GM12878 (cell line): ENCODE measurements around the gene BCAR3. TPM values are rescaled to one million over a fixed set of nuclear protein-coding genes. Genes with fewer than 3 reads are reported as not detected.

Experiments
- ATAC-seq: fragments of 200-7000 bp; cut with Tn5 transposase; 3 replicates; pipeline ENCODE4 v1.9.1; 2020; ENCODE audit warnings: mild to moderate bottlenecking, moderate library complexity
- BruUV-seq: library from RNA; stranded (reverse); fragments of 400-500 nt; replicated peaks from 2 replicates; lab custom pipeline; 2021; lab: Mats Ljungman, UMichigan
- CTCF ChIA-PET: fragments of 300-600 bp; sonication (Branson Sonifier 250); formaldehyde crosslinking; extraction: SDS; loops from one replicate; lab custom pipeline; 2021; ENCODE audit warnings: inconsistent platforms; lab: Yijun Ruan, JAX
- POLR2A ChIA-PET: fragments of 350-600 bp; formaldehyde crosslinking; extraction: SDS; loops from one replicate; lab custom pipeline; 2021; ENCODE audit warnings: inconsistent platforms; lab: Charles Lee
- RAD21 ChIA-PET: fragments of 300-600 bp; sonication (Branson Sonifier 250); formaldehyde crosslinking; loops from one replicate; lab custom pipeline; 2023; ENCODE audit warnings: antibody characterized with exemption; ENCODE audit not compliant: unreplicated experiment; lab: Charles Lee
- SMC1A ChIA-PET: fragments of 300-600 bp; sonication (Branson Sonifier 250); formaldehyde crosslinking; loops from one replicate; lab custom pipeline; 2023; ENCODE audit not compliant: unreplicated experiment, uncharacterized antibody; lab: Charles Lee
- DNase-seq: peaks from one replicate; pipeline ENCODE4 v3.0.0-alpha.2; 2011; ENCODE audit warnings: low read depth, low spot score
- FAIRE-seq: peaks from 3 replicates; lab custom pipeline; 2011; peaks lifted over from hg19 to GRCh38; lab: Jason Lieb, UNC
- H2AFZ ChIP-seq: 2 replicates; pipeline ENCODE4 v1.6.0; 2011; ENCODE audit warnings: low read depth, low read length, control low read depth; ENCODE audit not compliant: control insufficient read depth
- H3K27ac ChIP-seq: 2 replicates; pipeline ENCODE4 v1.5.1; 2011; ENCODE audit warnings: control low read depth; ENCODE audit not compliant: control insufficient read depth, insufficient read depth
- H3K27me3 ChIP-seq, 2 experiments: replicated peaks in 1 of 2; 2 replicates each; pipeline versions ENCODE4 v1.6.0 to v1.6.1; 2011; ENCODE audit warnings: low read length in 1 of 2; ENCODE audit not compliant: control insufficient read depth in 2 of 2, insufficient read depth in 2 of 2
- H3K36me3 ChIP-seq, 2 experiments: 2 replicates each; pipeline ENCODE4 v1.5.1; 2011; ENCODE audit warnings: low read length in 1 of 2; ENCODE audit not compliant: control insufficient read depth in 2 of 2, insufficient read depth in 2 of 2
- H3K4me1 ChIP-seq: 2 replicates; pipeline ENCODE4 v1.6.1; 2011; ENCODE audit warnings: mild to moderate bottlenecking, low read length, moderate library complexity, mixed read lengths; ENCODE audit not compliant: control insufficient read depth, insufficient read depth
- H3K4me2 ChIP-seq: 2 replicates; pipeline ENCODE4 v1.6.0; 2011; ENCODE audit warnings: control low read depth; ENCODE audit not compliant: control insufficient read depth, insufficient read depth
- H3K4me3 ChIP-seq: fragments of 200-600 bp; sonication (generic); 2 replicates; pipeline ENCODE4 v1.5.1; 2016
- H3K79me2 ChIP-seq: 2 replicates; pipeline ENCODE4 v1.6.0; 2011; ENCODE audit warnings: low read length; ENCODE audit not compliant: control insufficient read depth, insufficient read depth
- H3K9ac ChIP-seq: 2 replicates; pipeline ENCODE4 v1.8.0; 2011; ENCODE audit warnings: low read length, control low read depth, mixed read lengths; ENCODE audit not compliant: control insufficient read depth, insufficient read depth
- H3K9me3 ChIP-seq: replicated peaks from 3 replicates; pipeline ENCODE4 v1.5.1; 2011; ENCODE audit warnings: mild to moderate bottlenecking, low read length; ENCODE audit not compliant: control insufficient read depth, insufficient read depth
- H4K20me1 ChIP-seq: 2 replicates; pipeline ENCODE4 v1.6.0; 2011; ENCODE audit not compliant: control insufficient read depth, insufficient read depth
- ASH2L ChIP-seq: fragments of 300-600, 200-600 bp; sonication (generic); IDR thresholded peaks from 2 replicates; pipeline ENCODE4 v1.6.1; 2017; ENCODE audit warnings: low read depth, mild to moderate bottlenecking, borderline replicate concordance
- BACH1 ChIP-seq: fragments of 450-650 bp; IDR thresholded peaks from 2 replicates; pipeline ENCODE4 v1.6.1; 2017; ENCODE audit warnings: mild to moderate bottlenecking, borderline replicate concordance
- CEBPB ChIP-seq, 2 experiments: fragments of 150-350 bp in 1 of 2; IDR thresholded peaks; 2 replicates each; pipeline ENCODE4 v1.6.1; 2012 to 2014; ENCODE audit warnings: low read depth in 2 of 2, low read length in 2 of 2, borderline replicate concordance in 1 of 2, inconsistent platforms in 1 of 2
- CREB1 ChIP-seq: IDR thresholded peaks from 2 replicates; pipeline ENCODE4 v1.6.1; 2012; ENCODE audit warnings: low read depth, mild to moderate bottlenecking, inconsistent platforms
- EED ChIP-seq: sonication (generic); IDR thresholded peaks from 2 replicates; pipeline ENCODE4 v1.6.1; 2016; ENCODE audit warnings: antibody characterized with exemption, low read depth
- MEF2B ChIP-seq: fragments of 450-650 bp; IDR thresholded peaks from 2 replicates; pipeline ENCODE4 v1.6.1; 2018; ENCODE audit warnings: mild to moderate bottlenecking, moderate library complexity; ENCODE audit not compliant: partially characterized antibody, poor library complexity, severe bottlenecking
- NFIC ChIP-seq: IDR thresholded peaks from 2 replicates; pipeline ENCODE4 v1.6.1; 2012; ENCODE audit warnings: low read depth, mild to moderate bottlenecking, inconsistent platforms, low read length, moderate library complexity
- NFXL1 ChIP-seq: fragments of 450-650 bp; IDR thresholded peaks from 2 replicates; pipeline ENCODE4 v1.6.1; 2017; ENCODE audit warnings: antibody characterized with exemption, mild to moderate bottlenecking, borderline replicate concordance
- RBBP5 ChIP-seq: fragments of 200-600 bp; sonication (generic); conservative IDR thresholded peaks from 2 replicates; pipeline ENCODE4 v1.6.1; 2016
- SMAD5 ChIP-seq: IDR thresholded peaks from 2 replicates; pipeline ENCODE4 v1.6.1; 2016; ENCODE audit warnings: antibody characterized with exemption, low read depth
- SMARCA5 ChIP-seq: fragments of 450-650 bp; IDR thresholded peaks from 2 replicates; pipeline ENCODE4 v1.6.1; 2017; ENCODE audit warnings: mild to moderate bottlenecking
- SPI1 ChIP-seq: IDR thresholded peaks from 2 replicates; pipeline ENCODE4 v1.6.1; 2011; ENCODE audit warnings: low read depth, mild to moderate bottlenecking, low read length, moderate library complexity, borderline replicate concordance; ENCODE audit not compliant: insufficient read depth
- SREBF1 ChIP-seq: IDR thresholded peaks from 2 replicates; pipeline ENCODE4 v1.6.1; 2012; ENCODE audit warnings: mild to moderate bottlenecking, low read length
- TAF1 ChIP-seq: IDR thresholded peaks from 2 replicates; pipeline ENCODE4 v1.6.1; 2011; ENCODE audit warnings: mild to moderate bottlenecking, low read depth, low read length, borderline replicate concordance
- ZBED1 ChIP-seq: IDR thresholded peaks from 2 replicates; pipeline ENCODE4 v1.6.1; 2016; ENCODE audit warnings: borderline replicate concordance
- WGBS: methylation state at CpG from one replicate; pipeline ENCODE4 v1.1.6; 2016; ENCODE audit warnings: low lambda C conversion rate; ENCODE audit not compliant: insufficient replicate concordance, insufficient coverage; ENCODE audit errors: missing lambda C conversion rate; 5-methylcytosine and 5-hydroxymethylcytosine counted together
- in situ Hi-C: fragments of 300-500 bp; cut with MboI; formaldehyde crosslinking; loops from 9 replicates; pipeline ENCODE4 v1.14.3; 2018; ENCODE audit warnings: mixed read lengths
- intact Hi-C: fragments of 100-400 bp; cut with micrococcal nuclease; formaldehyde crosslinking; loops from one replicate; pipeline ENCODE4 v1.14.2; 2022; ENCODE audit not compliant: unreplicated experiment
- polyA plus RNA-seq, 11 experiments: library from polyadenylated mRNA; depleted of rRNA in 4 of 11; unstranded in 6 of 11; stranded (reverse) in 5 of 11; fragments of >200 nt; fragmentation: Nextera tagmentation in 4 of 11; fragmentation: Illumina TruSeq in 1 of 11; extraction: Ambion mirVana in 4 of 11; extraction: Trizol in 1 of 11; gene quantifications; 1 replicate in 1 of 11; 2 replicates in 10 of 11; pipeline versions ENCODE4 v1.2.1 to v1.2.3, GENCODE V29; 2011 to 2016; ENCODE audit warnings: inconsistent platforms in 2 of 11, missing spikeins in 2 of 11, low read depth in 1 of 11
- total RNA-seq, 4 experiments: library from RNA; depleted of rRNA in 3 of 4; stranded (reverse); fragments of >200 nt in 3 of 4; fragmentation: Illumina TruSeq in 1 of 4; extraction: Trizol in 1 of 4; gene quantifications; 2 replicates each; pipeline versions ENCODE4 v1.2.1 to v1.2.3, GENCODE V29; 2013 to 2021
- TF ChIP-seq, protein P1 (sequence below): IDR thresholded peaks from 2 replicates; pipeline ENCODE4 v1.6.1; 2012; ENCODE audit warnings: low read depth, low read length, improper control_type of control experiment
- TF ChIP-seq, protein P2 (sequence below): IDR thresholded peaks from 2 replicates; pipeline ENCODE4 v1.6.1; 2011; ENCODE audit warnings: borderline replicate concordance, low read depth, mild to moderate bottlenecking, moderate library complexity, mixed read lengths, low read length; ENCODE audit not compliant: insufficient read depth; ENCODE audit errors: extremely low read length
- TF ChIP-seq, protein P3 (sequence below): fragments of 450-650 bp; IDR thresholded peaks from 2 replicates; pipeline ENCODE4 v1.6.1; 2016; ENCODE audit warnings: mild to moderate bottlenecking
- TF ChIP-seq, protein P4 (sequence below): fragments of 450-650 bp; formaldehyde crosslinking; IDR thresholded peaks from 2 replicates; pipeline ENCODE4 v1.5.0; 2022; ENCODE audit warnings: mild to moderate bottlenecking, missing genetic modification characterization

BCAR3 gene
- total and polyA plus RNA-seq, 10 of the 15 experiments (the other 5 are each of a cell fraction or from before 2014, with no cell fraction given): 1.3 to 6.6 (median 1.8) TPM

DNA sequence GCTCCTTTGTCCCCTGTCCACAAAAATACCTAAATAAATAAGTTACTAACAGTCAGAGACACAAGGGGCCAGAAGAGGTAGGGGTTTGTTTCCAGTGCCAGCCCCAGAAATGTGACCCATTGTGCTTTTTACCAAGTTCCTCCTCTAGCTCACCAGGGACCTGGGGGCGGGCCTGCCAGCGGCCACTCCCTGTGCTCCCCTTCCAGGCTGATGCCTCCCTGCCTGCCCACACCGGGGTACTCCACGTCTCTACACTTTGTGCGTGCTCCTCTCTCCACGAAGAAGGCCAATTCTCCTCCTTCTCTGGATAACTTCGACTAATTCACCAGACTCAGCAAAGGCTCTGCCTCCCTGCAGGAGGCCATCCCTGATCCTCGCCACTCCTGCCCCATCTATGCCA, 72.1 kb downstream of the BCAR3 start:
- ChIA-PET SMC1A (interaction anchor here (0.8 to 2.7 kb wide), 3 partner anchors 9 to 203 kb away, joined by 3 to 15 read pairs (median 3); no protein-coding TSS in a partner anchor), POLR2A (interaction anchor here (0.7 kb wide), 1 partner anchor 8 kb away, joined by 3 read pairs; no protein-coding TSS in a partner anchor), RAD21 (interaction anchor here (1.8 to 2.8 kb wide), 2 partner anchors 18 to 20 kb away, joined by 4 to 23 read pairs; no protein-coding TSS in a partner anchor), CTCF (interaction anchor here (0.8 to 1.0 kb wide), 2 partner anchors 9 to 19 kb away, joined by 4 to 5 read pairs; no protein-coding TSS in a partner anchor)
- BruUV-seq: no TSS peak
- 66% methylated on average over 8 of the region's 8 CpGs for WGBS
- Histone ChIP-seq H3K27me3 (no peaks in the 10 kb centered on the region; a peak in 3 of 4 replicates), H3K36me3 (no peaks in the 10 kb centered on the region), H3K4me1 (peaks cover 29% of the 10 kb centered on the region), H3K9ac (no peak overlapping the region), H3K9me3 (no peaks in the 10 kb centered on the region; the same call in 2 of the 3 replicates), H2AFZ (no peak overlapping the region), H3K4me2 (no peak overlapping the region), H3K79me2 (no peaks in the 10 kb centered on the region), H3K27ac (no peak overlapping the region), H4K20me1 (peaks cover 9% of the 10 kb centered on the region), H3K4me3 (no peak overlapping the region)
- FAIRE-seq: no peak
- no peak for DNase-seq
- intact Hi-C loops (no loop called here), in situ Hi-C loops (no loop called here)
- no peak for ATAC-seq
- TF ChIP-seq MEF2B (no peak), TAF1 (no peak), CREB1 (no peak), SREBF1 (no peak), RBBP5 (no peak), CEBPB (IDR thresholded peaks at IDR 0.05; ENCODE audit: borderline replicate concordance in 1 of 2, low read depth in 2 of 2, low read length in 2 of 2) (no peak), NFIC (no peak), SMARCA5 (no peak), BACH1 (no peak), SMAD5 (no peak), EED (no peak), SPI1 (no peak), ZBED1 (no peak), NFXL1 (no peak), ASH2L (no peak)
- TF ChIP-seq, protein P1, sequence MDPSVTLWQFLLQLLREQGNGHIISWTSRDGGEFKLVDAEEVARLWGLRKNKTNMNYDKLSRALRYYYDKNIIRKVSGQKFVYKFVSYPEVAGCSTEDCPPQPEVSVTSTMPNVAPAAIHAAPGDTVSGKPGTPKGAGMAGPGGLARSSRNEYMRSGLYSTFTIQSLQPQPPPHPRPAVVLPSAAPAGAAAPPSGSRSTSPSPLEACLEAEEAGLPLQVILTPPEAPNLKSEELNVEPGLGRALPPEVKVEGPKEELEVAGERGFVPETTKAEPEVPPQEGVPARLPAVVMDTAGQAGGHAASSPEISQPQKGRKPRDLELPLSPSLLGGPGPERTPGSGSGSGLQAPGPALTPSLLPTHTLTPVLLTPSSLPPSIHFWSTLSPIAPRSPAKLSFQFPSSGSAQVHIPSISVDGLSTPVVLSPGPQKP: no peak
- TF ChIP-seq, protein P2, sequence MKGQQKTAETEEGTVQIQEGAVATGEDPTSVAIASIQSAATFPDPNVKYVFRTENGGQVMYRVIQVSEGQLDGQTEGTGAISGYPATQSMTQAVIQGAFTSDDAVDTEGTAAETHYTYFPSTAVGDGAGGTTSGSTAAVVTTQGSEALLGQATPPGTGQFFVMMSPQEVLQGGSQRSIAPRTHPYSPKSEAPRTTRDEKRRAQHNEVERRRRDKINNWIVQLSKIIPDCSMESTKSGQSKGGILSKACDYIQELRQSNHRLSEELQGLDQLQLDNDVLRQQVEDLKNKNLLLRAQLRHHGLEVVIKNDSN: no peak
- TF ChIP-seq, protein P3, sequence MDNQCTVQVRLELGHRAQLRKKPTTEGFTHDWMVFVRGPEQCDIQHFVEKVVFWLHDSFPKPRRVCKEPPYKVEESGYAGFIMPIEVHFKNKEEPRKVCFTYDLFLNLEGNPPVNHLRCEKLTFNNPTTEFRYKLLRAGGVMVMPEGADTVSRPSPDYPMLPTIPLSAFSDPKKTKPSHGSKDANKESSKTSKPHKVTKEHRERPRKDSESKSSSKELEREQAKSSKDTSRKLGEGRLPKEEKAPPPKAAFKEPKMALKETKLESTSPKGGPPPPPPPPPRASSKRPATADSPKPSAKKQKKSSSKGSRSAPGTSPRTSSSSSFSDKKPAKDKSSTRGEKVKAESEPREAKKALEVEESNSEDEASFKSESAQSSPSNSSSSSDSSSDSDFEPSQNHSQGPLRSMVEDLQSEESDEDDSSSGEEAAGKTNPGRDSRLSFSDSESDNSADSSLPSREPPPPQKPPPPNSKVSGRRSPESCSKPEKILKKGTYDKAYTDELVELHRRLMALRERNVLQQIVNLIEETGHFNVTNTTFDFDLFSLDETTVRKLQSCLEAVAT: no peak
- TF ChIP-seq, protein P4, sequence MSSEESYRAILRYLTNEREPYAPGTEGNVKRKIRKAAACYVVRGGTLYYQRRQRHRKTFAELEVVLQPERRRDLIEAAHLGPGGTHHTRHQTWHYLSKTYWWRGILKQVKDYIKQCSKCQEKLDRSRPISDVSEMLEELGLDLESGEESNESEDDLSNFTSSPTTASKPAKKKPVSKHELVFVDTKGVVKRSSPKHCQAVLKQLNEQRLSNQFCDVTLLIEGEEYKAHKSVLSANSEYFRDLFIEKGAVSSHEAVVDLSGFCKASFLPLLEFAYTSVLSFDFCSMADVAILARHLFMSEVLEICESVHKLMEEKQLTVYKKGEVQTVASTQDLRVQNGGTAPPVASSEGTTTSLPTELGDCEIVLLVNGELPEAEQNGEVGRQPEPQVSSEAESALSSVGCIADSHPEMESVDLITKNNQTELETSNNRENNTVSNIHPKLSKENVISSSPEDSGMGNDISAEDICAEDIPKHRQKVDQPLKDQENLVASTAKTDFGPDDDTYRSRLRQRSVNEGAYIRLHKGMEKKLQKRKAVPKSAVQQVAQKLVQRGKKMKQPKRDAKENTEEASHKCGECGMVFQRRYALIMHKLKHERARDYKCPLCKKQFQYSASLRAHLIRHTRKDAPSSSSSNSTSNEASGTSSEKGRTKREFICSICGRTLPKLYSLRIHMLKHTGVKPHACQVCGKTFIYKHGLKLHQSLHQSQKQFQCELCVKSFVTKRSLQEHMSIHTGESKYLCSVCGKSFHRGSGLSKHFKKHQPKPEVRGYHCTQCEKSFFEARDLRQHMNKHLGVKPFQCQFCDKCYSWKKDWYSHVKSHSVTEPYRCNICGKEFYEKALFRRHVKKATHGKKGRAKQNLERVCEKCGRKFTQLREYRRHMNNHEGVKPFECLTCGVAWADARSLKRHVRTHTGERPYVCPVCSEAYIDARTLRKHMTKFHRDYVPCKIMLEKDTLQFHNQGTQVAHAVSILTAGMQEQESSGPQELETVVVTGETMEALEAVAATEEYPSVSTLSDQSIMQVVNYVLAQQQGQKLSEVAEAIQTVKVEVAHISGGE (CRISPR knock-in tag): no peak
